K562 (cell line): ENCODE results near the gene SSR2. TPM values are rescaled to one million over a fixed set of nuclear protein-coding genes. Genes with fewer than 3 reads are reported as not detected.

Source experiments
- CEBPZ ChIP-seq: fragments of 150-350 bp; IDR thresholded peaks from 2 replicates; pipeline ENCODE4 v1.6.1; 2014; ENCODE audit warnings: low read depth, mild to moderate bottlenecking, low read length, borderline replicate concordance
- CXXC5 ChIP-seq: fragments of 250-450 bp; sonication (Bioruptor Pico); IDR thresholded peaks from 2 replicates; pipeline ENCODE4 v1.8.0; 2022; ENCODE audit warnings: inconsistent platforms, mild to moderate bottlenecking, moderate library complexity
- HDGF ChIP-seq: fragments of 450-650 bp; IDR thresholded peaks from 2 replicates; pipeline ENCODE4 v1.6.1; 2016
- KAT7 ChIP-seq: sonication (generic); formaldehyde crosslinking; IDR thresholded peaks from 2 replicates; pipeline ENCODE4 v1.8.0; 2022; ENCODE audit warnings: missing genetic modification reagents, mild to moderate bottlenecking, borderline replicate concordance
- NFIX ChIP-seq: fragments of 250-450 bp; sonication (Bioruptor Pico); IDR thresholded peaks from 2 replicates; pipeline ENCODE4 v1.4.0; 2020; ENCODE audit warnings: low read depth, mild to moderate bottlenecking, moderate library complexity
- NR2C1 ChIP-seq, 2 experiments: fragments of 450-650 bp; IDR thresholded peaks; 2 replicates each; pipeline ENCODE4 v1.6.1; 2017; ENCODE audit warnings: mild to moderate bottlenecking in 2 of 2, antibody characterized with exemption in 1 of 2, inconsistent platforms in 1 of 2, missing compliant biosample characterization in 1 of 2, missing genetic modification characterization in 1 of 2
- RBFOX2 ChIP-seq: fragments of 200-400 bp; formaldehyde crosslinking; IDR thresholded peaks from 2 replicates; pipeline ENCODE4 v1.6.1; 2017; ENCODE audit warnings: low read depth, mild to moderate bottlenecking, low read length, moderate library complexity
- SMAD4 ChIP-seq: fragments of 250-450 bp; sonication (Bioruptor Pico); conservative IDR thresholded peaks from 2 replicates; pipeline ENCODE4 v1.8.0; 2021; ENCODE audit warnings: inconsistent platforms, mild to moderate bottlenecking, moderate library complexity
- VEZF1 ChIP-seq: fragments of 200-800 bp; sonication (Bioruptor generic); IDR thresholded peaks from 2 replicates; pipeline ENCODE4 v1.6.1; 2017; ENCODE audit warnings: missing genetic modification characterization, missing compliant biosample characterization
- ZFP30 ChIP-seq: fragments of 250-450 bp; sonication (Bioruptor Pico); IDR thresholded peaks from 2 replicates; pipeline ENCODE4 v1.8.0; 2022; ENCODE audit warnings: moderate library complexity, mild to moderate bottlenecking, inconsistent platforms, borderline replicate concordance
- ZNF395 ChIP-seq: fragments of 200-800 bp; sonication (Bioruptor generic); IDR thresholded peaks from 2 replicates; pipeline ENCODE4 v1.6.1; 2017; ENCODE audit warnings: missing genetic modification characterization, missing compliant biosample characterization
- polyA plus RNA-seq, 8 experiments: library from polyadenylated mRNA; depleted of rRNA in 4 of 8; stranded (reverse) in 5 of 8; unstranded in 3 of 8; fragments of >200 nt; fragmentation: Nextera tagmentation in 2 of 8; fragmentation: Illumina TruSeq in 1 of 8; extraction: Ambion mirVana in 2 of 8; extraction: Trizol in 1 of 8; gene quantifications; 2 replicates each; pipeline versions ENCODE4 v1.2.1 to v1.2.3, GENCODE V29; 2011 to 2014; ENCODE audit warnings: inconsistent platforms in 1 of 8, missing spikeins in 1 of 8
- total RNA-seq, 7 experiments: library from RNA; depleted of rRNA in 6 of 7; stranded (reverse); fragments of >200 nt in 6 of 7; fragmentation: Illumina TruSeq in 2 of 7; extraction: Trizol in 2 of 7; gene quantifications; 2 replicates each; pipeline versions ENCODE4 v1.2.1 to v1.2.3, GENCODE V29; 2011 to 2021; ENCODE audit warnings: low replicate concordance in 1 of 7
- TF ChIP-seq, protein P1 (sequence below): fragments of 450-650 bp; formaldehyde crosslinking; IDR thresholded peaks from 2 replicates; pipeline ENCODE4 v1.4.0; 2022; ENCODE audit warnings: missing genetic modification characterization
- TF ChIP-seq, protein P2 (sequence below): fragments of 250-450 bp; sonication (Bioruptor Pico); IDR thresholded peaks from 2 replicates; pipeline ENCODE4 v1.6.1; 2021; ENCODE audit warnings: mild to moderate bottlenecking
- TF ChIP-seq, protein P3 (sequence below): sonication (generic); formaldehyde crosslinking; IDR thresholded peaks from 2 replicates; pipeline ENCODE4 v1.8.0; 2022; ENCODE audit warnings: mild to moderate bottlenecking, missing genetic modification reagents, borderline replicate concordance

Gene SSR2
- total and polyA plus RNA-seq, 9 of the 15 experiments (the other 6 are each of a cell fraction or from before 2014, with no cell fraction given), result 161 to 411 (median 240) TPM

DNA sequence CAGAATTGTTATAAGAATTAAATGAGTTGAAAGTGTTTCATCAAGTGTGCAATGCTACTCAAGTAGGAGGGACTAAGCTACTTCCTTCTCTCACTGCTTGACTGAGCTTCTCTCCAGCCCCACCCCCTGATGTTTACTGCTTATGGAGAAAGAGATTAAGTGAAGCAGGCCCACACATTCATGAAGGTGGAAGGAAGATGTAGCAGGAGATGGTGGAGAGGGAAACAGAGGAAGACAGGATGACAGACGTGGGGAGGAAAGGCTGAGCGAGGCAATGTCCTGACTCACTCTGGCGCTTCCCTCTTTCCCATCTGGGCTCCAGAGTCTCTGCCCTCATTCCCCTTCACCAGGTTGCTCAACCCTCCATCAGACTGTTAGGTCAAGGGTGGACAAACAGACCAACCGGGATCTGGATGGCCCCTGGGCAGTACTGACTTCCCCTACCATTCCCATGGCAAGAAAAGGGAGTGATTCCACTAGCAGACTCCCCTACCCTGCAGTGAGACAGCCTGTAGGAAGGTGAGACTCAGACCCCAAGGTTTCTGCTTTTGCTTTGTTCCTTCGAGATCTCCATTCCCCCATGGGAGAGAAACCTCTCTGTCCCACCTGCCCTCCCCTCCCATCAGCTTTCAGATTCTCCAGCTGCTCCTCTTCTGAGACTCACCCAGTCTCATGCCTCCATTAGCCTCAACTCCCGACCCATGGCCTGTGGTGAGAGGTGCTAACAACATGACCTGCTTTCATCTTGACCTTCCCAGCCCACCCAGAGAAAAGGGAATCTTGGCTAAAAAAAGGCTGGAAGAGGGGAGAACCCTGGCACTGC lies 39.3 kb downstream of the SSR2 start (continued):
- TF ChIP-seq, protein P1, sequence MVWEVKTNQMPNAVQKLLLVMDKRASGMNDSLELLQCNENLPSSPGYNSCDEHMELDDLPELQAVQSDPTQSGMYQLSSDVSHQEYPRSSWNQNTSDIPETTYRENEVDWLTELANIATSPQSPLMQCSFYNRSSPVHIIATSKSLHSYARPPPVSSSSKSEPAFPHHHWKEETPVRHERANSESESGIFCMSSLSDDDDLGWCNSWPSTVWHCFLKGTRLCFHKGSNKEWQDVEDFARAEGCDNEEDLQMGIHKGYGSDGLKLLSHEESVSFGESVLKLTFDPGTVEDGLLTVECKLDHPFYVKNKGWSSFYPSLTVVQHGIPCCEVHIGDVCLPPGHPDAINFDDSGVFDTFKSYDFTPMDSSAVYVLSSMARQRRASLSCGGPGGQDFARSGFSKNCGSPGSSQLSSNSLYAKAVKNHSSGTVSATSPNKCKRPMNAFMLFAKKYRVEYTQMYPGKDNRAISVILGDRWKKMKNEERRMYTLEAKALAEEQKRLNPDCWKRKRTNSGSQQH (CRISPR knock-in tag), result 0 out of 2 replicates have a peak, but pooled peaks have one; percentile 56
- TF ChIP-seq, protein P2, sequence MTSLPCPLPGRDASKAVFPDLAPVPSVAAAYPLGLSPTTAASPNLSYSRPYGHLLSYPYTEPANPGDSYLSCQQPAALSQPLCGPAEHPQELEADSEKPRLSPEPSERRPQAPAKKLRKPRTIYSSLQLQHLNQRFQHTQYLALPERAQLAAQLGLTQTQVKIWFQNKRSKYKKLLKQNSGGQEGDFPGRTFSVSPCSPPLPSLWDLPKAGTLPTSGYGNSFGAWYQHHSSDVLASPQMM, result no peak
- TF ChIP-seq CEBPZ (no peak), RBFOX2 (0 out of 2 replicates have a peak, but pooled peaks have one; percentile 27), KAT7 (CRISPR knock-in tag) (0 out of 2 replicates have a peak, but pooled peaks have one; percentile 12), NR2C1 (IDR thresholded peaks at IDR 0.05) (no peak), NR2C1 (tag; IDR thresholded peaks at IDR 0.05) (peak; percentile 37; the same call in 1 of the 2 replicates), NFIX (CRISPR knock-in tag) (no peak), CXXC5 (no peak), ZFP30 (no peak), ZNF395 (CRISPR knock-in tag) (peak; percentile 14; the same call in 1 of the 2 replicates), VEZF1 (CRISPR knock-in tag) (peak; percentile 50), HDGF (no peak), SMAD4 (CRISPR knock-in tag) (0 out of 2 replicates have a peak, but pooled peaks have one; percentile 23)
- TF ChIP-seq, protein P3, sequence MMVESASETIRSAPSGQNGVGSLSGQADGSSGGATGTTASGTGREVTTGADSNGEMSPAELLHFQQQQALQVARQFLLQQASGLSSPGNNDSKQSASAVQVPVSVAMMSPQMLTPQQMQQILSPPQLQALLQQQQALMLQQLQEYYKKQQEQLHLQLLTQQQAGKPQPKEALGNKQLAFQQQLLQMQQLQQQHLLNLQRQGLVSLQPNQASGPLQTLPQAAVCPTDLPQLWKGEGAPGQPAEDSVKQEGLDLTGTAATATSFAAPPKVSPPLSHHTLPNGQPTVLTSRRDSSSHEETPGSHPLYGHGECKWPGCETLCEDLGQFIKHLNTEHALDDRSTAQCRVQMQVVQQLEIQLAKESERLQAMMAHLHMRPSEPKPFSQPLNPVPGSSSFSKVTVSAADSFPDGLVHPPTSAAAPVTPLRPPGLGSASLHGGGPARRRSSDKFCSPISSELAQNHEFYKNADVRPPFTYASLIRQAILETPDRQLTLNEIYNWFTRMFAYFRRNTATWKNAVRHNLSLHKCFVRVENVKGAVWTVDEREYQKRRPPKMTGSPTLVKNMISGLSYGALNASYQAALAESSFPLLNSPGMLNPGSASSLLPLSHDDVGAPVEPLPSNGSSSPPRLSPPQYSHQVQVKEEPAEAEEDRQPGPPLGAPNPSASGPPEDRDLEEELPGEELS (CRISPR knock-in tag), result no peak
